Smooth muscle cell (in vitro differentiated cells): ENCODE measurements around the gene PTGES2. TPM values are rescaled to one million over a fixed set of nuclear protein-coding genes. Genes with fewer than 3 reads are reported as not detected.

ENCODE experiments used
- DNase-seq: peaks from one replicate; lab custom pipeline; 2025; ENCODE audit not compliant: unreplicated experiment; lab: John Stamatoyannopoulos, UW
- H2AFZ ChIP-seq: fragments of 200-600 bp; sonication (generic); 2 replicates; pipeline ENCODE4 v1.6.0; 2016; ENCODE audit warnings: antibody characterized with exemption, low read depth, mild to moderate bottlenecking
- H3F3A ChIP-seq: fragments of 200-600 bp; sonication (generic); 2 replicates; pipeline ENCODE4 v1.6.0; 2017; ENCODE audit warnings: antibody characterized with exemption, low read depth
- H3K27ac ChIP-seq: fragments of 200-600 bp; sonication (generic); 2 replicates; pipeline ENCODE4 v1.5.1; 2016; ENCODE audit warnings: low read depth, mild to moderate bottlenecking
- H3K27me3 ChIP-seq: fragments of 200-600 bp; sonication (generic); 2 replicates; pipeline ENCODE4 v1.6.1; 2016; ENCODE audit warnings: low read depth, mild to moderate bottlenecking
- H3K36me3 ChIP-seq: fragments of 200-600 bp; sonication (generic); 2 replicates; pipeline ENCODE4 v1.5.1; 2016; ENCODE audit warnings: low read depth
- H3K4me1 ChIP-seq: fragments of 200-600 bp; sonication (generic); 2 replicates; pipeline ENCODE4 v1.5.1; 2016; ENCODE audit warnings: low read depth
- H3K4me2 ChIP-seq: fragments of 200-600 bp; sonication (generic); 2 replicates; pipeline ENCODE4 v1.6.0; 2016; ENCODE audit warnings: mild to moderate bottlenecking
- H3K4me3 ChIP-seq: fragments of 200-600 bp; sonication (generic); 2 replicates; pipeline ENCODE4 v1.5.1; 2016; ENCODE audit warnings: mild to moderate bottlenecking
- H3K79me2 ChIP-seq: fragments of 200-600 bp; sonication (generic); 2 replicates; pipeline ENCODE4 v1.6.0; 2016; ENCODE audit warnings: low read depth, mild to moderate bottlenecking
- H3K9ac ChIP-seq: fragments of 200-600 bp; sonication (generic); 2 replicates; pipeline ENCODE4 v1.6.0; 2016; ENCODE audit warnings: low read depth
- H3K9me3 ChIP-seq: fragments of 200-600 bp; sonication (generic); replicated peaks from 2 replicates; pipeline ENCODE4 v1.5.1; 2016; ENCODE audit warnings: low read depth
- H4K20me1 ChIP-seq: fragments of 200-600 bp; sonication (generic); 2 replicates; pipeline ENCODE4 v1.6.0; 2016; ENCODE audit warnings: low read depth
- WGBS: methylation state at CpG from one replicate; pipeline ENCODE4 v1.1.7; 2016; ENCODE audit warnings: low lambda C conversion rate; 5-methylcytosine and 5-hydroxymethylcytosine counted together
- polyA plus RNA-seq: library from polyadenylated mRNA; unstranded; fragments of >200 nt; fragmentation: Nextera tagmentation; extraction: Ambion mirVana; gene quantifications from 2 replicates; pipeline ENCODE4 v1.2.1, GENCODE V29; 2016
- total RNA-seq: library from RNA; depleted of rRNA; stranded (reverse); fragments of >200 nt; gene quantifications from 2 replicates; pipeline ENCODE4 v1.2.3, GENCODE V29; 2014
- TF ChIP-seq, protein P1 (sequence below): fragments of 200-600 bp; sonication (generic); IDR thresholded peaks from 2 replicates; pipeline ENCODE4 v1.5.1; 2017; ENCODE audit warnings: borderline replicate concordance, mild to moderate bottlenecking, antibody characterized with exemption; ENCODE audit not compliant: insufficient read depth, poor library complexity, severe bottlenecking

Gene PTGES2
- total and polyA plus RNA-seq, 2 experiments from 2014 or later = 31.5 to 78.6 TPM

DNA sequence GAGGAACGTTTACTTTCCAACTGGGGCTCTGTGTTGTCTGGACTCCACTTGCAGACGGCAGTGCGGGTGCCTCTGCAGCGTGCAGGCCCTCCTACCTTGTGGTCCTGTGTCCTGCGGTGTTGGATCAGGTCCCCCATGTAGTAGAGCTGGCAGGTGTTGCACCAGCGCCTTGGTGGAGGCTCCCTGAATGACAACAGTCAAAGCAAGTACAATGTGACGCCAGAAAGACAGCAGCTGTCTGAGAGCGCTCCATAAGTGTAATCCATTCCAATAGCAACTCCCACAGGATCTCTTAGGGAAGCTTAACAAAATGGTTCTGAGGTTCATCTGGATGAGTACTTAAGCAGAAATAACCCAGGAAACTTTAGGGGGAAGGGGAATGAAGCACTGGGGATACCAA, 42.4 kb upstream of the PTGES2 start:
- TF ChIP-seq, protein P1, sequence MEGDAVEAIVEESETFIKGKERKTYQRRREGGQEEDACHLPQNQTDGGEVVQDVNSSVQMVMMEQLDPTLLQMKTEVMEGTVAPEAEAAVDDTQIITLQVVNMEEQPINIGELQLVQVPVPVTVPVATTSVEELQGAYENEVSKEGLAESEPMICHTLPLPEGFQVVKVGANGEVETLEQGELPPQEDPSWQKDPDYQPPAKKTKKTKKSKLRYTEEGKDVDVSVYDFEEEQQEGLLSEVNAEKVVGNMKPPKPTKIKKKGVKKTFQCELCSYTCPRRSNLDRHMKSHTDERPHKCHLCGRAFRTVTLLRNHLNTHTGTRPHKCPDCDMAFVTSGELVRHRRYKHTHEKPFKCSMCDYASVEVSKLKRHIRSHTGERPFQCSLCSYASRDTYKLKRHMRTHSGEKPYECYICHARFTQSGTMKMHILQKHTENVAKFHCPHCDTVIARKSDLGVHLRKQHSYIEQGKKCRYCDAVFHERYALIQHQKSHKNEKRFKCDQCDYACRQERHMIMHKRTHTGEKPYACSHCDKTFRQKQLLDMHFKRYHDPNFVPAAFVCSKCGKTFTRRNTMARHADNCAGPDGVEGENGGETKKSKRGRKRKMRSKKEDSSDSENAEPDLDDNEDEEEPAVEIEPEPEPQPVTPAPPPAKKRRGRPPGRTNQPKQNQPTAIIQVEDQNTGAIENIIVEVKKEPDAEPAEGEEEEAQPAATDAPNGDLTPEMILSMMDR = no peak
- no peak overlapping the region for H2AFZ ChIP-seq
- no peak overlapping the region for H3K4me3 ChIP-seq
- H3K9ac ChIP-seq = no peak overlapping the region
- H3K4me1 ChIP-seq = no peaks in the 10 kb centered on the region
- 98% methylated on average over 8 of the region's 8 CpGs for WGBS
- H3K79me2 ChIP-seq = no peaks in the 10 kb centered on the region
- peaks cover 4% of the 10 kb centered on the region for H3K36me3 ChIP-seq
- no peak overlapping the region for H3K4me2 ChIP-seq
- DNase-seq = no peak
- H3K9me3 ChIP-seq = no peaks in the 10 kb centered on the region
- H4K20me1 ChIP-seq = peaks cover 5% of the 10 kb centered on the region
- H3K27me3 ChIP-seq = no peaks in the 10 kb centered on the region
- no peaks in the 10 kb centered on the region for H3F3A ChIP-seq
- H3K27ac ChIP-seq = no peak overlapping the region

DNA sequence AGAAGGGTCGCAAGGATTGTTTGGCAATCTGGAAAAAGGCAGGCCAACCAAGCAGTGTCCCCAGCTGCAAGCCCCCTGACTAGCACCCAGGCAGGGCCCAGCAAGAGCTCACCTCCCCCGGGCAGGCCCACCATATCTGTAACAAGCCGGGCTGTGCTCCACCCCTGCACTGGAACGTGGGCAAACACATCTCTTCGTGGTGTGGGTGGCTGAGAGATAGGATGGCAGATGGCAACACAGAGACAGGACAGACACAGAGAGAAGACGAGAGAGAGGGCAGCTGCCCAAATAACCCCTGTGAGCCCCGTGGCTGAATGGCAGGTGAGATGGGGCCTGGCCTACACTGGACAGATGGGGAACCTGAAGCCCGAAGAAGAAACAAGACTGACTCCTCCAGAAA, 42.0 kb upstream of the PTGES2 start:
- H3K27me3 ChIP-seq = no peaks in the 10 kb centered on the region
- WGBS = 94% methylated on average over 8 of the region's 8 CpGs
- DNase-seq = no peak
- peaks cover 4% of the 10 kb centered on the region for H3K36me3 ChIP-seq
- no peaks in the 10 kb centered on the region for H3K9me3 ChIP-seq
- TF ChIP-seq, protein P1 = no peak
- H4K20me1 ChIP-seq = peaks cover 9% of the 10 kb centered on the region
- no peaks in the 10 kb centered on the region for H3K4me1 ChIP-seq
- H2AFZ ChIP-seq = no peak overlapping the region
- no peak overlapping the region for H3K4me3 ChIP-seq
- no peak overlapping the region for H3K27ac ChIP-seq
- no peak overlapping the region for H3K4me2 ChIP-seq
- no peaks in the 10 kb centered on the region for H3K79me2 ChIP-seq
- H3F3A ChIP-seq = no peaks in the 10 kb centered on the region
- H3K9ac ChIP-seq = no peak overlapping the region

DNA sequence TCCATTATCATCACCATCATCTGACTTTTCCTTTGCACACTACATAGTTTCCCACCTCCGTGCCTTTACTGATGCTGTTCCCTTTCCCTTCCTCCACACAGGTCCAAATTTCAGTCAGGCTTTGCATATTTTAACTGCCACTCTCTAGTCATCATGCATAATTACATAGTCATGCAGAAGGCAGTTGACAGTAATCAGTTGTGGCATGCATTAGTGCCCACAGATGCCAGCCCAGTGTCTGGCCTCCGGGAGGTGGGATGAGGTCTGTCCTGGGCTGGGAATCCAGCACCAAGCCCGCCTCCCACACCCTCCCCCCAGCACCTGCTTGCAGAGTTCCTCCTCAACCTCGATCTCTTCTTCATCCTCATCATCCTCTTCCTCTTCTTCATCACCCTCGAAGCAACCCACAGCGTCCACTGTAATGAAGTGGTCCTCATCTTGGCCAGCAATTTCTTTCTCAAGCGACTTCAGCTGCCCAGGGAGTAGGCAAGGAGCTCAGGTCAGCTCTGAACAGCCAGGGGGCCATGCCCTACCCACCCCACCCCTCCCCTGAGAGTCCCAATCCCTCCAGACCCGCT, 41.3 kb upstream of the PTGES2 start:
- Histone ChIP-seq H3F3A (no peaks in the 10 kb centered on the region), H3K36me3 (peaks cover 4% of the 10 kb centered on the region), H3K9ac (no peak overlapping the region), H4K20me1 (peaks cover 15% of the 10 kb centered on the region), H2AFZ (no peak overlapping the region), H3K27ac (no peak overlapping the region), H3K4me2 (no peak overlapping the region), H3K9me3 (no peaks in the 10 kb centered on the region), H3K27me3 (no peaks in the 10 kb centered on the region), H3K4me3 (no peak overlapping the region), H3K79me2 (no peaks in the 10 kb centered on the region), H3K4me1 (no peaks in the 10 kb centered on the region)
- WGBS = 96% methylated on average over 8 of the region's 8 CpGs
- TF ChIP-seq, protein P1 = no peak
- no peak for DNase-seq

- Histone ChIP-seq H2AFZ (no peak overlapping the region), H3K4me2 (no peak overlapping the region), H3K9me3 (no peaks in the 10 kb centered on the region), H3K79me2 (no peaks in the 10 kb centered on the region), H3K4me3 (no peak overlapping the region), H3K27ac (no peak overlapping the region), H3F3A (no peaks in the 10 kb centered on the region), H4K20me1 (peaks cover 15% of the 10 kb centered on the region), H3K36me3 (peaks cover 4% of the 10 kb centered on the region), H3K4me1 (no peaks in the 10 kb centered on the region), H3K27me3 (no peaks in the 10 kb centered on the region), H3K9ac (no peak overlapping the region)
- 91% methylated on average over 4 of the region's 4 CpGs for WGBS
- TF ChIP-seq, protein P1 = no peak
- DNase-seq = no peak
Measured at GRCh38 chr9:128167209-128167608, 39.7 kb upstream of the PTGES2 start.
